ENCODE results near the gene MLXIPL.

Gene MLXIPL

GRCh38 chr7:73549176-73549575 is 75.1 kb downstream of the MLXIPL start:
- DNase-seq (ENCODE audit: low spot score): no peak
- TF ChIP-seq CTCF (conservative IDR thresholded peaks at IDR 0.05; ENCODE audit: low read depth): no peak
- POLR2A ChIA-PET (ENCODE audit: low non-redundant PET): no interaction called here
- CTCF ChIA-PET: no interaction called here
- H3K27ac ChIP-seq: peak overlapping the region; percentile 22; the same call in 1 of the 2 replicates

- H3K27ac ChIP-seq: peak overlapping the region; percentile 27
- CTCF ChIA-PET: no interaction called here
- no peak for TF ChIP-seq CTCF (conservative IDR thresholded peaks at IDR 0.05; ENCODE audit: low read depth)
- DNase-seq (ENCODE audit: low spot score): no peak
- POLR2A ChIA-PET (ENCODE audit: low non-redundant PET): interaction anchor here (1.0 kb wide), 1 partner anchor 9 kb away, joined by 5 read pairs; the partner anchor contains the start of gene BCL7B
Measured at GRCh38 chr7:73547841-73548240, 76.5 kb downstream of the MLXIPL start.

GRCh38 chr7:73544678-73545077 is 79.6 kb downstream of the MLXIPL start:
- no peak for TF ChIP-seq CTCF (conservative IDR thresholded peaks at IDR 0.05; ENCODE audit: low read depth)
- DNase-seq (ENCODE audit: low spot score): no peak
- ChIA-PET CTCF (interaction anchor here (0.6 kb wide), 1 partner anchor 13 kb away, joined by 3 read pairs; no protein-coding TSS in a partner anchor), POLR2A (ENCODE audit: low non-redundant PET) (interaction anchor here (0.8 kb wide), 1 partner anchor 1090 kb away, joined by 3 read pairs; no protein-coding TSS in a partner anchor)
- no peak overlapping the region for H3K27ac ChIP-seq
